RWPE2 (cell line): Measurements from ENCODE around the gene POLR3B.

Source experiments
- ATAC-seq: fragments of 200-7000 bp; cut with Tn5 transposase; 3 replicates; pipeline ENCODE4 v1.9.1; 2021; ENCODE audit warnings: low read depth
- DNase-seq: peaks from one replicate; pipeline ENCODE4 v3.0.0-alpha.2; 2020; ENCODE audit warnings: low spot score
- H3K27ac ChIP-seq: fragments of 450-650 bp; 2 replicates; pipeline ENCODE4 v1.5.1; 2017; ENCODE audit warnings: mild to moderate bottlenecking; ENCODE audit not compliant: poor library complexity, severe bottlenecking
- H3K27me3 ChIP-seq: fragments of 250-450 bp; sonication (Bioruptor Pico); 2 replicates; pipeline ENCODE4 v1.5.1; 2021; ENCODE audit warnings: mild to moderate bottlenecking, moderate library complexity; ENCODE audit not compliant: insufficient read depth, poor library complexity, severe bottlenecking
- H3K36me3 ChIP-seq: fragments of 250-450 bp; sonication (Bioruptor Pico); 2 replicates; pipeline ENCODE4 v1.5.1; 2020; ENCODE audit warnings: low read depth, mild to moderate bottlenecking, moderate library complexity
- H3K4me1 ChIP-seq: fragments of 250-450 bp; sonication (Bioruptor Pico); 2 replicates; pipeline ENCODE4 v1.5.1; 2021; ENCODE audit warnings: mild to moderate bottlenecking, moderate library complexity; ENCODE audit not compliant: insufficient read depth, poor library complexity, severe bottlenecking
- H3K4me3 ChIP-seq: fragments of 250-450 bp; sonication (Bioruptor Pico); 2 replicates; pipeline ENCODE4 v1.5.1; 2021; ENCODE audit warnings: mild to moderate bottlenecking, moderate library complexity; ENCODE audit not compliant: severe bottlenecking
- H3K9me3 ChIP-seq: fragments of 250-450 bp; sonication (Bioruptor Pico); 2 replicates; pipeline ENCODE4 v1.5.1; 2021; ENCODE audit warnings: mild to moderate bottlenecking, moderate library complexity; ENCODE audit not compliant: severe bottlenecking
- CTCF ChIP-seq: fragments of 450-650 bp; IDR thresholded peaks from one replicate; pipeline ENCODE4 v1.5.1; 2017; ENCODE audit warnings: mild to moderate bottlenecking, moderate library complexity; ENCODE audit not compliant: poor library complexity, severe bottlenecking

POLR3B gene

DNA sequence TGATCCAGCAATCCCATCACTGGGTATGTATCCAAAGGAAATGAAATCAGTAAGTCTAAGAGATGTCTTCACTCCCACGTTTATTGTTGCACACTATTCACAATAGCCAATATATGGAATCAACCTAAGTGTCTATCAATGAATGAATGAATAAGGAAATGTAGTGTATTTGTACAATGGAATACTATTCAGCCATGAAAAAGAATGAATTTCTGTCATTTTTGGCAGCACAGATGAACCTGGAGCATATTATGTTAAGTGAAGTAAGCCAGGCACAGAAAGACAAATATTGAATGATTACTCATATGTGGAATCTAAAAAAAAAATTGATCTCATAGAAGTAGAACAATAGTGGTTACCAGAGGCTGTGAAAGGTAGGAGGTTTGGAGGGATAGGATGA is 194.7 kb downstream of the POLR3B start:
- no peak for DNase-seq
- ATAC-seq, result no peak
- no peaks in the 10 kb centered on the region for H3K4me1 ChIP-seq
- no peak for TF ChIP-seq CTCF
- no peak overlapping the region for H3K4me3 ChIP-seq
- no peaks in the 10 kb centered on the region for H3K27me3 ChIP-seq
- no peak overlapping the region for H3K27ac ChIP-seq
- no peaks in the 10 kb centered on the region for H3K9me3 ChIP-seq
- no peaks in the 10 kb centered on the region for H3K36me3 ChIP-seq
